HepG2 (cell line): ENCODE results near the gene CTNNA2. TPM values are rescaled to one million over a fixed set of nuclear protein-coding genes. Genes with fewer than 3 reads are reported as not detected.

Experiments used
- ATAC-seq: fragments of 200-7000 bp; cut with Tn5 transposase; 3 replicates; pipeline ENCODE4 v1.9.1; 2020; ENCODE audit warnings: mild to moderate bottlenecking, moderate library complexity
- BruUV-seq: library from RNA; stranded (reverse); fragments of 400-500 nt; replicated peaks from 2 replicates; lab custom pipeline; 2021; lab: Mats Ljungman, UMichigan
- CTCF ChIA-PET: fragments of 300-600 bp; formaldehyde crosslinking; extraction: SDS; loops from one replicate; lab custom pipeline; 2021; ENCODE audit warnings: low total read pairs, inconsistent platforms, low intra/inter-chr PET ratio; lab: Yijun Ruan, JAX
- POLR2A ChIA-PET: fragments of 350-600 bp; sonication (Branson Sonifier 250); formaldehyde crosslinking; loops from one replicate; lab custom pipeline; 2020; ENCODE audit warnings: antibody characterized with exemption, inconsistent platforms; lab: Yijun Ruan, JAX
- DNase-seq: peaks from one replicate; pipeline ENCODE4 v3.0.0-alpha.2; 2015; ENCODE audit warnings: low spot score
- FAIRE-seq: peaks from 3 replicates; lab custom pipeline; 2011; peaks lifted over from hg19 to GRCh38; lab: Jason Lieb, UNC
- H2AFZ ChIP-seq: one replicate; pipeline ENCODE4 v1.6.1; 2011; ENCODE audit warnings: low read length, inconsistent platforms
- H3K27ac ChIP-seq: fragments of 300-600 bp; 3 replicates; pipeline ENCODE4 v1.8.0; 2011; ENCODE audit warnings: mixed run types, mild to moderate bottlenecking, mixed read lengths, low read length, inconsistent platforms; ENCODE audit not compliant: insufficient read depth; ENCODE audit errors: extremely low read length
- H3K27me3 ChIP-seq, 2 experiments: fragments of 200-600 bp in 1 of 2; 2 replicates in 1 of 2; 3 replicates in 1 of 2; pipeline versions ENCODE4 v1.6.0 to v1.8.0; 2011; ENCODE audit warnings: low read length in 2 of 2, mild to moderate bottlenecking in 2 of 2, moderate library complexity in 2 of 2, inconsistent platforms in 1 of 2; ENCODE audit not compliant: insufficient read depth in 2 of 2, control insufficient read depth in 1 of 2
- H3K36me3 ChIP-seq, 2 experiments: fragments of 200-600 bp in 1 of 2; replicated peaks in 1 of 2; 2 replicates in 1 of 2; 3 replicates in 1 of 2; pipeline versions ENCODE4 v1.5.1 to v1.8.0; 2011; ENCODE audit warnings: low read length in 2 of 2, inconsistent platforms in 1 of 2; ENCODE audit not compliant: insufficient read depth in 2 of 2, control insufficient read depth in 1 of 2
- H3K4me1 ChIP-seq: 2 replicates; pipeline ENCODE4 v1.5.1; 2012; ENCODE audit warnings: low read length, inconsistent platforms; ENCODE audit not compliant: insufficient read depth
- H3K4me2 ChIP-seq: 2 replicates; pipeline ENCODE4 v1.6.0; 2011; ENCODE audit warnings: low read depth, low read length, inconsistent platforms
- H3K4me3 ChIP-seq, 3 experiments: fragments of 200-600 bp in 1 of 3; sonication (generic), shearing (Covaris generic) in 1 of 3; replicated peaks in 1 of 3; 2 replicates each; pipeline ENCODE4 v1.5.1; 2011 to 2016; ENCODE audit warnings: low read length in 3 of 3, inconsistent platforms in 2 of 3, low read depth in 2 of 3, mild to moderate bottlenecking in 2 of 3, control low read depth in 1 of 3, mixed read lengths in 1 of 3; ENCODE audit not compliant: insufficient read depth in 1 of 3
- H3K79me2 ChIP-seq: one replicate; pipeline ENCODE4 v1.6.1; 2011; ENCODE audit warnings: low read length, inconsistent platforms; ENCODE audit not compliant: insufficient read depth
- H3K9ac ChIP-seq: 2 replicates; pipeline ENCODE4 v1.6.0; 2011; ENCODE audit warnings: mild to moderate bottlenecking, low read depth, low read length, inconsistent platforms; ENCODE audit not compliant: insufficient read depth
- H3K9me3 ChIP-seq: 2 replicates; pipeline ENCODE4 v1.5.1; 2012; ENCODE audit warnings: mild to moderate bottlenecking, low read length
- H4K20me1 ChIP-seq: 2 replicates; pipeline ENCODE4 v1.6.0; 2011; ENCODE audit warnings: inconsistent platforms, mild to moderate bottlenecking, low read length, moderate library complexity; ENCODE audit not compliant: insufficient read depth
- MAF1 ChIP-seq: sonication (generic); formaldehyde crosslinking; IDR thresholded peaks from 2 replicates; pipeline ENCODE4 v1.5.0; 2020; ENCODE audit warnings: missing genetic modification reagents, borderline replicate concordance
- MBNL3 ChIP-seq: fragments of 250-450 bp; sonication (Bioruptor Pico); conservative IDR thresholded peaks from 2 replicates; pipeline ENCODE4 v1.8.0; 2022; ENCODE audit warnings: mild to moderate bottlenecking, inconsistent platforms
- TAF1 ChIP-seq: sonication (generic); formaldehyde crosslinking; IDR thresholded peaks from 2 replicates; pipeline ENCODE4 v1.4.0; 2020; ENCODE audit warnings: missing genetic modification reagents
- TOE1 ChIP-seq: sonication (generic); formaldehyde crosslinking; IDR thresholded peaks from 2 replicates; pipeline ENCODE4 v1.4.0; 2020; ENCODE audit warnings: mild to moderate bottlenecking, missing genetic modification reagents
- ZNF629 ChIP-seq: sonication (generic); formaldehyde crosslinking; conservative IDR thresholded peaks from 2 replicates; pipeline ENCODE4 v1.5.0; 2020; ENCODE audit warnings: missing genetic modification reagents
- in situ Hi-C: cut with HindIII; loops from 2 replicates; pipeline ENCODE4 v1.10.0; 2017; ENCODE audit warnings: low pct_unique_long_range_greater_than_20kb; ENCODE audit not compliant: extremely low pct_ligation_motif_present
- intact Hi-C: fragments of 100-400 bp; cut with micrococcal nuclease; formaldehyde crosslinking; loops from one replicate; pipeline ENCODE4 v1.10.0; 2022; ENCODE audit not compliant: unreplicated experiment
- polyA plus RNA-seq, 8 experiments: library from polyadenylated mRNA; depleted of rRNA in 3 of 8; stranded (reverse) in 7 of 8; unstranded in 1 of 8; fragments of >200 nt; fragmentation: Illumina TruSeq in 4 of 8; extraction: Trizol in 4 of 8; gene quantifications; 2 replicates each; pipeline versions ENCODE4 v1.2.1 to v1.2.3, GENCODE V29; 2011 to 2016; ENCODE audit warnings: low read depth in 4 of 8, missing spikeins in 1 of 8, mixed read lengths in 1 of 8; ENCODE audit not compliant: insufficient read depth in 1 of 8
- total RNA-seq, 5 experiments: library from RNA; depleted of rRNA; stranded (reverse); fragments of >200 nt; fragmentation: Illumina TruSeq; extraction: Trizol; gene quantifications; 2 replicates each; pipeline ENCODE4 v1.2.3, GENCODE V29; 2016; ENCODE audit warnings: low read depth in 1 of 5
- TF ChIP-seq, protein P1 (sequence below): conservative IDR thresholded peaks from 2 replicates; pipeline ENCODE4 v1.6.1; 2018; ENCODE audit warnings: missing genetic modification reagents
- TF ChIP-seq, protein P2 (sequence below): sonication (generic); formaldehyde crosslinking; IDR thresholded peaks from 2 replicates; pipeline ENCODE4 v1.4.0; 2020; ENCODE audit warnings: missing genetic modification reagents, mild to moderate bottlenecking, borderline replicate concordance
- TF ChIP-seq, protein P3 (sequence below): sonication (generic); formaldehyde crosslinking; IDR thresholded peaks from 2 replicates; pipeline ENCODE4 v1.5.1; 2020; ENCODE audit warnings: missing genetic modification reagents, mild to moderate bottlenecking, borderline replicate concordance

The CTNNA2 gene
- total and polyA plus RNA-seq, 2 of the 13 experiments (the other 11 are each of a cell fraction or from before 2014, with no cell fraction given): not detected

DNA sequence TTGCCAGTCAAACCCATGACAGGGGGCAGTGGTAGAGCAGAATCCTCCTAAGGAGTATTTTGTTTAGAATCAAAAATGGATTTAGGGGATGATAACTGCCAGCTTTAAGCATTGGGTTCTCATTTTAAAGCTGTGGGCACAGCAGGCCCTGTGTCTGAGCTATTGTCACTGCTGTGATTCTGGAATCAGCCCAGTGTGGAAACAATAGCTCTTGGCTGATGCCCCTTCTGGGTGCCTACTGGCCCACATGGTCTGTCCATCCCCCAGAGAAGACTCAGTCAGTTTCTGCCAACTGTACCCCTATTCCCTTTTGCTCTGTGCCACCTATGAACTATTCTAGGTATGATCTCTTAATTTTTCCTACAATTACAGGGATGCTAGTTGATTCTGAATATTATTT is 883.4 kb downstream of the CTNNA2 start:
- Histone ChIP-seq H3K9ac (no peak overlapping the region), H3K27me3 (no peaks in the 10 kb centered on the region), H3K4me3 (no peak overlapping the region), H3K4me2 (no peak overlapping the region)
- no peak for FAIRE-seq
- no TSS peak for BruUV-seq
- no peak for ATAC-seq
- TF ChIP-seq, protein P1, sequence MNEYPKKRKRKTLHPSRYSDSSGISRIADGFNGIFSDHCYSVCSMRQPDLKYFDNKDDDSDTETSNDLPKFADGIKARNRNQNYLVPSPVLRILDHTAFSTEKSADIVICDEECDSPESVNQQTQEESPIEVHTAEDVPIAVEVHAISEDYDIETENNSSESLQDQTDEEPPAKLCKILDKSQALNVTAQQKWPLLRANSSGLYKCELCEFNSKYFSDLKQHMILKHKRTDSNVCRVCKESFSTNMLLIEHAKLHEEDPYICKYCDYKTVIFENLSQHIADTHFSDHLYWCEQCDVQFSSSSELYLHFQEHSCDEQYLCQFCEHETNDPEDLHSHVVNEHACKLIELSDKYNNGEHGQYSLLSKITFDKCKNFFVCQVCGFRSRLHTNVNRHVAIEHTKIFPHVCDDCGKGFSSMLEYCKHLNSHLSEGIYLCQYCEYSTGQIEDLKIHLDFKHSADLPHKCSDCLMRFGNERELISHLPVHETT (CRISPR knock-in tag): no peak
- TF ChIP-seq, protein P2, sequence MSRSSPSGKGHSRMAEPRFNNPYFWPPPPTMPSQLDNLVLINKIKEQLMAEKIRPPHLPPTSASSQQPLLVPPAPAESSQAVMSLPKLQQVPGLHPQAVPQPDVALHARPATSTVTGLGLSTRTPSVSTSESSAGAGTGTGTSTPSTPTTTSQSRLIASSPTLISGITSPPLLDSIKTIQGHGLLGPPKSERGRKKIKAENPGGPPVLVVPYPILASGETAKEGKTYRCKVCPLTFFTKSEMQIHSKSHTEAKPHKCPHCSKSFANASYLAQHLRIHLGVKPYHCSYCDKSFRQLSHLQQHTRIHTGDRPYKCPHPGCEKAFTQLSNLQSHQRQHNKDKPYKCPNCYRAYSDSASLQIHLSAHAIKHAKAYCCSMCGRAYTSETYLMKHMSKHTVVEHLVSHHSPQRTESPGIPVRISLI (CRISPR knock-in tag): no peak
- TF ChIP-seq MAF1: no peak
- no peak for TF ChIP-seq TAF1 (CRISPR knock-in tag)
- TF ChIP-seq, protein P3, sequence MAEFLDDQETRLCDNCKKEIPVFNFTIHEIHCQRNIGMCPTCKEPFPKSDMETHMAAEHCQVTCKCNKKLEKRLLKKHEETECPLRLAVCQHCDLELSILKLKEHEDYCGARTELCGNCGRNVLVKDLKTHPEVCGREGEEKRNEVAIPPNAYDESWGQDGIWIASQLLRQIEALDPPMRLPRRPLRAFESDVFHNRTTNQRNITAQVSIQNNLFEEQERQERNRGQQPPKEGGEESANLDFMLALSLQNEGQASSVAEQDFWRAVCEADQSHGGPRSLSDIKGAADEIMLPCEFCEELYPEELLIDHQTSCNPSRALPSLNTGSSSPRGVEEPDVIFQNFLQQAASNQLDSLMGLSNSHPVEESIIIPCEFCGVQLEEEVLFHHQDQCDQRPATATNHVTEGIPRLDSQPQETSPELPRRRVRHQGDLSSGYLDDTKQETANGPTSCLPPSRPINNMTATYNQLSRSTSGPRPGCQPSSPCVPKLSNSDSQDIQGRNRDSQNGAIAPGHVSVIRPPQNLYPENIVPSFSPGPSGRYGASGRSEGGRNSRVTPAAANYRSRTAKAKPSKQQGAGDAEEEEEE (CRISPR knock-in tag): no peak
- TF ChIP-seq TOE1 (CRISPR knock-in tag): no peak
- TF ChIP-seq MBNL3 (CRISPR knock-in tag): no peak
- TF ChIP-seq ZNF629: no peak
- TF ChIP-seq, all 625 proteins: peak for 0
- intact Hi-C loops (no loop called here), in situ Hi-C loops (no loop called here)
- ChIA-PET CTCF (no interaction called here), POLR2A (no interaction called here)
- Histone ChIP-seq H3K4me1 (no peaks in the 10 kb centered on the region), H3K79me2 (no peaks in the 10 kb centered on the region), H3K27ac (no peak overlapping the region), H4K20me1 (no peaks in the 10 kb centered on the region), H2AFZ (no peak overlapping the region), H3K9me3 (peaks cover 64% of the 10 kb centered on the region), H3K36me3 (no peaks in the 10 kb centered on the region)
- DNase-seq: no peak
